Kidney (tissue), 14 donors: ENCODE results near the gene B9D2. TPM values are rescaled to one million over a fixed set of nuclear protein-coding genes. Genes with fewer than 3 reads are reported as not detected.

Source experiments
- DNase-seq, 5 donors: peaks; one replicate each; pipeline ENCODE4 v3.0.0-alpha.2; 2013 to 2020
- FAIRE-seq: peaks from 2 replicates; lab custom pipeline; 2012; peaks lifted over from hg19 to GRCh38; lab: Jason Lieb, UNC
- H3K27ac ChIP-seq, 2 donors: one replicate each; pipeline ENCODE4 v1.7.0; 2013; ENCODE audit warnings: low read depth in 2 of 2, low read length in 2 of 2, inconsistent platforms in 1 of 2
- H3K27me3 ChIP-seq: one replicate; pipeline ENCODE4 v1.7.1; 2013; ENCODE audit warnings: low read length, inconsistent platforms; ENCODE audit not compliant: control insufficient read depth, insufficient read depth
- H3K36me3 ChIP-seq, 3 donors: one replicate each; pipeline versions ENCODE4 v1.7.0 to v1.7.1; 2013; ENCODE audit warnings: low read length in 3 of 3, control low read depth in 1 of 3, inconsistent platforms in 1 of 3; ENCODE audit not compliant: insufficient read depth in 3 of 3, control insufficient read depth in 2 of 3
- H3K4me1 ChIP-seq, 3 donors: one replicate each; pipeline versions ENCODE4 v1.7.0 to v1.7.1; 2013; ENCODE audit warnings: low read length in 3 of 3, inconsistent platforms in 1 of 3, low read depth in 1 of 3; ENCODE audit not compliant: control insufficient read depth in 2 of 3, insufficient read depth in 2 of 3
- H3K4me3 ChIP-seq, 3 donors: one replicate each; pipeline versions ENCODE4 v1.7.0 to v1.8.1; 2013; ENCODE audit warnings: low read length in 3 of 3, control low read depth in 1 of 3, inconsistent platforms in 1 of 3
- H3K9ac ChIP-seq, 3 donors: one replicate each; pipeline versions ENCODE4 v1.7.0 to v1.7.1; 2013; ENCODE audit warnings: low read length in 3 of 3, control low read depth in 1 of 3, inconsistent platforms in 1 of 3
- H3K9me3 ChIP-seq, 3 donors: one replicate each; pipeline versions ENCODE4 v1.7.0 to v1.7.1; 2013; ENCODE audit warnings: low read length in 3 of 3, control low read depth in 1 of 3, inconsistent platforms in 1 of 3; ENCODE audit not compliant: control insufficient read depth in 2 of 3, insufficient read depth in 1 of 3
- intact Hi-C: fragments of 100-400 bp; cut with DNase I; formaldehyde crosslinking; loops from one replicate; pipeline ENCODE4 v1.11.1; 2022
- polyA plus RNA-seq: library from polyadenylated mRNA; stranded (reverse); fragments of 350-450 nt; fragmentation: Illumina TruSeq; extraction: RNeasy Lipid Tissue Mini Kit (QIAGEN cat#74804); gene quantifications from one replicate; pipeline ENCODE4 v1.2.3, GENCODE V29; 2014; ENCODE audit warnings: low read depth, low replicate concordance; ENCODE audit not compliant: insufficient read depth
- total RNA-seq: library from RNA; stranded (reverse); fragmentation: NEBNext Ultra II Directional; extraction: Animal tissue kit (Norgen Biotek cat#: 25700); gene quantifications from one replicate; pipeline ENCODE4 v1.2.1, GENCODE V29; 2021
- TF ChIP-seq, protein P1 (sequence below): IDR thresholded peaks from 3 replicates; pipeline ENCODE4 v1.5.1; 2012; ENCODE audit warnings: mild to moderate bottlenecking, moderate library complexity, borderline replicate concordance; ENCODE audit not compliant: insufficient read depth; ENCODE audit errors: extremely low read depth
- donor health status: control.
- donor health status: control.
- donor health status: control.
- donor health status: control.
- donor health status: control.
- donor health status: DM: yes; HTN: yes; CAD: no.
- donor health status: Normal renal cell carcinoma (clear cell type).

The B9D2 gene
- total and polyA plus RNA-seq, 2 donors from 2014 or later: 12.6 to 15.7 TPM

DNA sequence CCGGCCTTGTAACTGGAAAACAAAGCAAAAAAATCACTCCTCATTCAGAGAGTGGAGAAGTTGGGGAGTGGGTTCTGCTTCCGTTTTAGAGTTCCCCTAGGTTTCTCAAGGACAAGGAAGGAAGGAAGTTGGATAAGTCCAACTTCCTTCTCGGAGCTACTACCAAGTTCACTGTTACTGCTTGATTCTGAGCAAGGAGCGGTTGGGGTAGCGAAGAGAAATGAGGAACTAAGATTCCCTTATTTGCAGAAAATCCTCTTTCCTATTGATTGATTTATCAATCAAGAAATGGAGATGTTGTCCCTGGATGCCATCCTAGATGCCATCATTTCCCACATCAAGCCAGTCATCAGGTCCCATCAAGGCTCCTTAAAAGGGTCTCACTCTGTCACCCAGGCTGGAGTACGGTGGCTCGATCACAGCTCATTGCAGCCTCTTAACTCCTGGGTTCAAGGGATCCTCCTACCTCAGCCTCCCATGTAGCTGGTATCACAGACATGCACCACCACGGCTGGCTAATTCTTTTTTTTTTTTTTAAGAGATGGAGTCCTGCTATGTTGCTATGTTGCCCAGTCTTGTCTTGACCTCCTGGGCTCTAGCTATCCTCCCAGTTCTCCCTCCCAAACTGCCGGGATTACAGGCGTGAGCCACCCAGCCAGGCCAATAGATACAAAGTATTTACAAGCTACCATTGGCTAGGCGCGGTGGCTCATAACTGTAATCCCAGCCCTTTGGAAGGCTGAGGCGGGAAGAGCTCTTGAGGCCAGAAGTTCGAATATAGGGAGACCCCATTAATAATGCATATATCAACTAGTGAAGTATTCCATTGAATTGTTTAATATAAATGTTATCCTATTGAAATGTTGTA, 809 bp upstream of the B9D2 start:
- DNase-seq (no peak), FAIRE-seq (no peak)
- intact Hi-C loops: no loop called here
- no peaks in the 10 kb centered on the region for H3K36me3 ChIP-seq
- H3K9ac ChIP-seq: peak overlapping the region; percentile 30 to 87 (median 83)
- no peaks in the 10 kb centered on the region for H3K27me3 ChIP-seq
- H3K27ac ChIP-seq: peak overlapping the region; percentile 77 to 98
- TF ChIP-seq, protein P1, sequence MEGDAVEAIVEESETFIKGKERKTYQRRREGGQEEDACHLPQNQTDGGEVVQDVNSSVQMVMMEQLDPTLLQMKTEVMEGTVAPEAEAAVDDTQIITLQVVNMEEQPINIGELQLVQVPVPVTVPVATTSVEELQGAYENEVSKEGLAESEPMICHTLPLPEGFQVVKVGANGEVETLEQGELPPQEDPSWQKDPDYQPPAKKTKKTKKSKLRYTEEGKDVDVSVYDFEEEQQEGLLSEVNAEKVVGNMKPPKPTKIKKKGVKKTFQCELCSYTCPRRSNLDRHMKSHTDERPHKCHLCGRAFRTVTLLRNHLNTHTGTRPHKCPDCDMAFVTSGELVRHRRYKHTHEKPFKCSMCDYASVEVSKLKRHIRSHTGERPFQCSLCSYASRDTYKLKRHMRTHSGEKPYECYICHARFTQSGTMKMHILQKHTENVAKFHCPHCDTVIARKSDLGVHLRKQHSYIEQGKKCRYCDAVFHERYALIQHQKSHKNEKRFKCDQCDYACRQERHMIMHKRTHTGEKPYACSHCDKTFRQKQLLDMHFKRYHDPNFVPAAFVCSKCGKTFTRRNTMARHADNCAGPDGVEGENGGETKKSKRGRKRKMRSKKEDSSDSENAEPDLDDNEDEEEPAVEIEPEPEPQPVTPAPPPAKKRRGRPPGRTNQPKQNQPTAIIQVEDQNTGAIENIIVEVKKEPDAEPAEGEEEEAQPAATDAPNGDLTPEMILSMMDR: no peak
- H3K9me3 ChIP-seq: no peaks in the 10 kb centered on the region
- peaks cover 0 to 18% (median 10%) of the 10 kb centered on the region in 3 donors for H3K4me1 ChIP-seq
- H3K4me3 ChIP-seq: peak overlapping the region; percentile 85 to 94 (median 90)

DNA sequence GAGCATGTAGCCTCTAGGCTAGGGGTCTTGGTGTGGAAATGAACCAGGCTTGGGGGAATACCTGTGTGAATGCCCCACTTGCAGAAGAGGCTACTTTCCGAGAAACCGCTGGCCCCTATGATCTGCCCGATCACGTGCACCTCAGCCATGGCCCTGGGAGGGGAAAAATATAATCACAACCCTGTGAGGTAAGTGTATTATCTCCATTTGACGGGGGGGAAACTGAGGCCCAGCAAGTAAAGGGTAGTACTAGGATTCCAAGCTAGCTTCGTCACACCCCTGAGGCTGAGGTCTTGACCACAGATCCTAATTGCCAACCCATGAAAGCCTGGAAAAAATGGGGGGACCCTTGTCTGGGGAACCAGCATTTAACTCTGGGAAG, 587 bp downstream of the B9D2 start:
- peak overlapping the region in 2 of 3 donors; percentile 84 to 87 for H3K9ac ChIP-seq
- H3K36me3 ChIP-seq: no peaks in the 10 kb centered on the region
- no peaks in the 10 kb centered on the region for H3K9me3 ChIP-seq
- peak overlapping the region; percentile 85 to 94 (median 90) for H3K4me3 ChIP-seq
- peaks cover 0 to 18% (median 10%) of the 10 kb centered on the region in 3 donors for H3K4me1 ChIP-seq
- H3K27me3 ChIP-seq: no peaks in the 10 kb centered on the region
- intact Hi-C loops: no loop called here
- DNase-seq (no peak), FAIRE-seq (no peak)
- TF ChIP-seq, protein P1: no peak
- H3K27ac ChIP-seq: peak overlapping the region; percentile 98

DNA sequence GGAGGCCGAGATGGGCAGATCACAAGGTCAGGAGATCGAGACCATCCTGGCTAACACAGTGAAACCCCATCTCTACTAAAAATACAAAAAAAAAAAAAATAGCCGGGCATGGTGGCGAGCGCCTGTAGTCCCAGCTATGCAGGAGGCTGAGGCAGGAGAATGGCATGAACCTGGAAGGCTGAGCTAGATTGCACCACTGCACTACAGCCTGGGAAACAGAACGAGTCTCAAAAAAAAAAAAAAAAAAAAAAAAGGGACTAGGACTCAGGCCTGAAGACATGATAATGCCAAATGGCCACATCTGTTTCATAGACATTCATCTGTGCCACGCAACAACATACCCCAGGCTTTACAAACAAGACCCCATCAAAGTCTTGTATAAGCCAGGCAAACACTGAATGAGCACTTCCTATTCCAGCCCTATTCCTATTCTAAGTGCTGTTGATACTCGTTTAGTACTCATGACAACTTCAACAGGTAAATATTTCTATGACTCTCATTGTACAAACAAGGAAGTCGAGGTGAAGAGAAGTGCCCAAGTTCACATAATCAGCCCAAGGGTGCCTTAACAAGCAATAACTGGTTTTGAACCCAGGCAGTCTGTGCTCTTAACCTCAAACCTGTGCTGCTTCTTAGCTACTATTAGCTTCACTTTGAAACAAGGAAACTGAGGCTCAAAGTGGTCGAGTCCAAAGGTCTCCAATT, 1.7 kb downstream of the B9D2 start:
- FAIRE-seq (no peak), DNase-seq (no peak)
- no peaks in the 10 kb centered on the region for H3K27me3 ChIP-seq
- H3K4me3 ChIP-seq: no peak overlapping the region
- H3K9me3 ChIP-seq: no peaks in the 10 kb centered on the region
- intact Hi-C loops: no loop called here
- H3K27ac ChIP-seq: no peak overlapping the region
- H3K9ac ChIP-seq: no peak overlapping the region
- peaks cover 0 to 13% (median 4%) of the 10 kb centered on the region in 3 donors for H3K4me1 ChIP-seq
- TF ChIP-seq, protein P1: no peak
- H3K36me3 ChIP-seq: no peaks in the 10 kb centered on the region
